ENCODE data around the gene CGNL1.

DNA sequence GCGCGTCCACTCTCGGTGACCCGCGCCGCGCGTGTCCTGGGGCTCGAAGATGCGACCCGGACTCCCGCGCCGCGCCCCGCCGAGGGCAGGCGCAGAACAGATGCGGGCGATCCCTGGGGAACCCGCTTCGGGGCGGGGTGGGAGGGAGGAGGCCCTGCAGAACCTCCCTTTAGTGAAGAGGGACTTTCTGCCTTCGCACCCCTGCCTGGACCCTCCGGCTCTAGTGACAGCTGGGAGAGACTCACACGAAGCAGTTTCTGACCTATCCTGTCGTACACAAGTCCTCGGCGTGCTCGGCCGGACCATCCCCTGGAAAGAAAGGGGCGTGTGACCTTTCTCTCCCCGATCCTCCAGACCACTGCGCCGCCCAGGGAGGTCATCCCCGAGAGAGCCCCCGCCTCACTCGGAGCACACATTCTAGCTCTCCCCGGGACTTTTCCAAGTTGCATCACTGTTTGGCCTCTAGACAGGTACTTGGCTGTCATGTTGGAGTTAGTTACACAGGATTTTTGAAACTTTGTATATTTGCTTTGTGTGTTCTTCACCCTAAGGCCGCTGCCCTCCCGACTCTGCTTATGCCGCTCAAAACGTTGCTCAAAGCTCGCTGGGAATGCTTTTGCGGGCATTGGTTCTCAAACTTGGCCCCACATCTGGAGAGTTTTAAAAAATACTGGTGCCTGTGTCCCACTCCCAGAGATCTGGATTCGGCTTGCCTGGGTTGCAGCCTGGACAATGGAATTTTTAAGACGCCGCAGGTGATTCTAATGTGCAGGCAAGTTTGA, 582 bp downstream of the CGNL1 start:
- TF ChIP-seq, protein P1, sequence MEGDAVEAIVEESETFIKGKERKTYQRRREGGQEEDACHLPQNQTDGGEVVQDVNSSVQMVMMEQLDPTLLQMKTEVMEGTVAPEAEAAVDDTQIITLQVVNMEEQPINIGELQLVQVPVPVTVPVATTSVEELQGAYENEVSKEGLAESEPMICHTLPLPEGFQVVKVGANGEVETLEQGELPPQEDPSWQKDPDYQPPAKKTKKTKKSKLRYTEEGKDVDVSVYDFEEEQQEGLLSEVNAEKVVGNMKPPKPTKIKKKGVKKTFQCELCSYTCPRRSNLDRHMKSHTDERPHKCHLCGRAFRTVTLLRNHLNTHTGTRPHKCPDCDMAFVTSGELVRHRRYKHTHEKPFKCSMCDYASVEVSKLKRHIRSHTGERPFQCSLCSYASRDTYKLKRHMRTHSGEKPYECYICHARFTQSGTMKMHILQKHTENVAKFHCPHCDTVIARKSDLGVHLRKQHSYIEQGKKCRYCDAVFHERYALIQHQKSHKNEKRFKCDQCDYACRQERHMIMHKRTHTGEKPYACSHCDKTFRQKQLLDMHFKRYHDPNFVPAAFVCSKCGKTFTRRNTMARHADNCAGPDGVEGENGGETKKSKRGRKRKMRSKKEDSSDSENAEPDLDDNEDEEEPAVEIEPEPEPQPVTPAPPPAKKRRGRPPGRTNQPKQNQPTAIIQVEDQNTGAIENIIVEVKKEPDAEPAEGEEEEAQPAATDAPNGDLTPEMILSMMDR (conservative IDR thresholded peaks at IDR 0.05) = no peak
- no peak for TF ChIP-seq EZH2 (IDR thresholded peaks at IDR 0.05; ENCODE audit: low read depth)
